ENCODE measurements around the gene MEPE. TPM values are rescaled to one million over a fixed set of nuclear protein-coding genes. Genes with fewer than 3 reads are reported as not detected.

MEPE gene
- total and polyA plus RNA-seq, 4 donors, result 0.02 TPM; not detected in 3

- Histone ChIP-seq H3K4me1 (ENCODE audit: control insufficient read depth in 5 of 5, insufficient read depth in 5 of 5, low read length in 5 of 5) (peaks cover 0 to 7% (median 0%) of the 10 kb centered on the region in 5 donors), H3K9me3 (ENCODE audit: control insufficient read depth in 4 of 4, insufficient read depth in 3 of 4, low read length in 3 of 4) (no peaks in the 10 kb centered on the region), H3K27ac (ENCODE audit: low read depth in 1 of 2, low read length in 1 of 2) (no peak within 1 kb of the TSS), H3K27me3 (ENCODE audit: control insufficient read depth in 3 of 3, insufficient read depth in 3 of 3, low read length in 2 of 3) (no peaks in the 10 kb centered on the region), H3K36me3 (ENCODE audit: control insufficient read depth in 4 of 4, insufficient read depth in 4 of 4, low read length in 4 of 4) (no peaks in the 10 kb centered on the region), H3K4me3 (no peak within 1 kb of the TSS), H3K9ac (ENCODE audit: insufficient read depth in 1 of 2, low read length in 2 of 2) (no peak within 1 kb of the TSS)
- no peak for TF ChIP-seq CTCF (IDR thresholded peaks at IDR 0.05; ENCODE audit: control extremely low read depth, extremely low read depth)
- WGBS, 2 donors, result 47 to 72% methylated on average over 4 of the region's 4 CpGs
- DNase-seq (peak in 1 of 3 donors; percentile 15), ATAC-seq (ENCODE audit: insufficient read depth, low FRiP score) (no peak)
Measured at GRCh38 chr4:87799301-87800113, 33.3 kb upstream of the MEPE start, which contains the start of gene IBSP. TSS of gene IBSP (plus strand) at chr4:87799554. CDS start at chr4:87802362, 2,808 bp downstream.

- H3K9me3 ChIP-seq (ENCODE audit: control insufficient read depth in 4 of 4, insufficient read depth in 3 of 4, low read length in 3 of 4), result no peaks in the 10 kb centered on the region
- DNase-seq (no peak), ATAC-seq (ENCODE audit: insufficient read depth, low FRiP score) (no peak)
- peaks cover 0 to 7% (median 0%) of the 10 kb centered on the region in 5 donors for H3K4me1 ChIP-seq (ENCODE audit: control insufficient read depth in 5 of 5, insufficient read depth in 5 of 5, low read length in 5 of 5)
- no peaks in the 10 kb centered on the region for H3K36me3 ChIP-seq (ENCODE audit: control insufficient read depth in 4 of 4, insufficient read depth in 4 of 4, low read length in 4 of 4)
- no peak for TF ChIP-seq CTCF (IDR thresholded peaks at IDR 0.05; ENCODE audit: control extremely low read depth, extremely low read depth)
- H3K9ac ChIP-seq (ENCODE audit: insufficient read depth in 1 of 2, low read length in 2 of 2), result no peak overlapping the region
- no peaks in the 10 kb centered on the region for H3K27me3 ChIP-seq (ENCODE audit: control insufficient read depth in 3 of 3, insufficient read depth in 3 of 3, low read length in 2 of 3)
- H3K27ac ChIP-seq (ENCODE audit: low read depth in 1 of 2, low read length in 1 of 2), result no peak overlapping the region
- H3K4me3 ChIP-seq, result no peak overlapping the region
Measured at GRCh38 chr4:87802858-87803257, 29.9 kb upstream of the MEPE start.

- 79 to 86% methylated on average over 2 of the region's 2 CpGs for WGBS, 2 donors
- DNase-seq, result no peak
- Histone ChIP-seq H3K9me3 (ENCODE audit: control insufficient read depth in 4 of 4, insufficient read depth in 3 of 4, low read length in 3 of 4) (no peaks in the 10 kb centered on the region), H3K27me3 (ENCODE audit: control insufficient read depth in 3 of 3, insufficient read depth in 3 of 3, low read length in 2 of 3) (no peaks in the 10 kb centered on the region), H3K9ac (ENCODE audit: insufficient read depth in 1 of 2, low read length in 2 of 2) (no peak overlapping the region), H3K27ac (ENCODE audit: low read depth in 1 of 2, low read length in 1 of 2) (no peak overlapping the region), H3K36me3 (ENCODE audit: control insufficient read depth in 4 of 4, insufficient read depth in 4 of 4, low read length in 4 of 4) (no peaks in the 10 kb centered on the region), H3K4me1 (ENCODE audit: control insufficient read depth in 5 of 5, insufficient read depth in 5 of 5, low read length in 5 of 5) (peaks cover 0 to 7% (median 0%) of the 10 kb centered on the region in 5 donors), H3K4me3 (no peak overlapping the region)
- no peak for ATAC-seq (ENCODE audit: insufficient read depth, low FRiP score)
- no peak for TF ChIP-seq CTCF (IDR thresholded peaks at IDR 0.05; ENCODE audit: control extremely low read depth, extremely low read depth)
Measured at GRCh38 chr4:87803421-87803820, 29.3 kb upstream of the MEPE start.

Data from lung (tissue), 12 donors.